Activated CD4-positive, CD25-positive, alpha-beta regulatory T cell treated with anti-CD3 and anti-CD28 coated beads, Interleukin-2, amount 50 U/mL, for 24 hours (primary cell): ENCODE data around the gene RAB27B.

Experiments
- ATAC-seq, 2 donors: fragments of 150-1000 bp; cut with Tn5 transposase; one replicate each; pipeline ENCODE4 v1.10.0; 2021; ENCODE audit warnings: mild to moderate bottlenecking in 1 of 2, moderate library complexity in 1 of 2

The RAB27B gene

DNA sequence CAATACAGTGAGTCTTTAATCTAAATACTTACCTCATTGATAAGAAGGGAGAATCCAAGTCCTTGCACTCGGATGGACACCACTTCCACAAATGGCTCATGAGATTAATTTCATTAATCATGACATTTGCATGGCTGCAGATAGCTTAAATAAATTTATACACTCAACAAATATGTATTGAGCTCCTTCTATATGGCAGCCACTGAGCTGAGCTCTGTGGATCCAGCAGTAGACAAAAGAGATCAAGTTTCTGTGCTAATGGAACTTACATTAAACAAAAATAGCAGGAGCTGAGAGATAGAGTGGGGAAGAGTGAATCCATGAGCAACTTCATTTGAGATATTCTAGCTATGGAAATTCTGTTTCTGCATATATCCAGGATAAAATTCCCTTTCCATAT, 44.4 kb downstream of the RAB27B start:
- no peak for ATAC-seq

DNA sequence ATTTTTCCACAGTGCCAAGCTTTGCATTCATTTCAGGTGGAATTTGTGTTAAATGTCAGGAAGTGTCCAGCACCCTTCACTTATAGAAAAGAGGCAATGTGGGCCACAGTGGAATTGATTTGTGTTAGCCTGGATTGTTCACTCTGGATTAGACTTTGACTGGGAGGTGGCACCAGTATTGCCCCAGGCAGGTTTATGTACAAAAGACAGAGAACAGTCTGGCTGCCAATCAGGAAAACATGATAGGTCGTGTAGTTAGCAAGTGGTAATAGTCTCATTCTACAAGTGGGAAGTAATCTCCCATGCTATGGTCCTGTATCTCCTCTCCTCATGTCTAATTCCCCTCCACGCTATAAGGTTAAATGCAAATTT, 45.6 kb downstream of the RAB27B start:
- no peak for ATAC-seq

DNA sequence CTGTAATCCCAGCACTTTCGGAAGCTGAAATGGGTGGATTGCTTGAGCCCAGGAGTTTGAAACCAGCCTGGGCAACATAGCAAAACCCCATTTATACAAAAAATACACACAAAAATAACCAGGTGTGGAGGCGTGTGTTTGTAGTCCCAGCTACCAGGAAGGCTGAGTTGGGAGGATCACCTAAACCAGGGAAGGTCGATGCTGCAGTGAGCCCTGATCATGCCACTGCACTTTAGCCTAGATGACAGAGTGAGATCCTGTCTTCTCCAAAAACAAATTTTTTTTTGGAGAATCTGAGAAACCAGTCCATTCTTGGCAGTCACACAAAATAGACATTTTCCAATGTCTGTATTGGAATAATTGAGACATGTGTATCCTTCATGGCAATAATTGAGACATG, 46.8 kb downstream of the RAB27B start:
- no peak for ATAC-seq

DNA sequence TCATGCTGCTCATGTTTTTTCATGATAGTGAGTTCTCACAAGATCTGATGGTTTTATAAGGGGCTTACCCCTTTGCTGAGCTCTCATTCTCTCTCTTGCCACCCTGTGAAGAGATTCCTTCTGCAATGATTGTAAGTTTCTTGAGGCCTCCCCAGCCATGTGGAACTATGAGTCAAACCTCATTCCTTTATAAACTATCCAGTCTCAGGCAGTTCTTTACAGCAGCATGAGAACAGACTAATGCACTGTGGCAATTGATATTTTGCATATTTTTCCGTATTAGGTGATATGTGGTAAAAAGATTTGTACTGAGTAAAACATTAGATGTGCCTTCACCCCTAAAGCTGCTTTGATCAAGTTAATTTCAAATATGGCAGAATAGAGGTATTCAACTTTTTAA, 48.8 kb downstream of the RAB27B start:
- no peak for ATAC-seq

DNA sequence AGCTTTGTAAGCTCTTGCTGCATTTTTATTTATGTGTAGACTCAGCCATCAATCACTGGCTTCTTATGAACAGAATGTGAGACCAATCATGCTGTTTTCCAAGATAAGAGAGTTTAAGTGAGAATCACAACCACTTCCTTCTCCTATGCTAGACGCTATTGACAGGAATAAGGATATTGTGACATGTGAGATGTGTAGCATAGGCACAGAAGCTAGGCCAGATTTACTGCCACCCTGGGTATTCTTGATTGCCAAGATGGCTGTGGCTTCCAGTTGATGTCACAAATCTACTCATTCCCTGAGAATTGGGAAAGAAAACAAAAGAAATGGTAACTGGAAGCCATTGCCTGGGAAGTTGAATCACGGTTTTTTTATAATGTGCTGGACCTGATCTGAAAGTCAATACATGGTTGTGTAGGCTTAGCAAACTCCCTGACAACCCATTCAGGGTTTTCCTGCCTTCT, 49.9 kb downstream of the RAB27B start:
- no peak for ATAC-seq

DNA sequence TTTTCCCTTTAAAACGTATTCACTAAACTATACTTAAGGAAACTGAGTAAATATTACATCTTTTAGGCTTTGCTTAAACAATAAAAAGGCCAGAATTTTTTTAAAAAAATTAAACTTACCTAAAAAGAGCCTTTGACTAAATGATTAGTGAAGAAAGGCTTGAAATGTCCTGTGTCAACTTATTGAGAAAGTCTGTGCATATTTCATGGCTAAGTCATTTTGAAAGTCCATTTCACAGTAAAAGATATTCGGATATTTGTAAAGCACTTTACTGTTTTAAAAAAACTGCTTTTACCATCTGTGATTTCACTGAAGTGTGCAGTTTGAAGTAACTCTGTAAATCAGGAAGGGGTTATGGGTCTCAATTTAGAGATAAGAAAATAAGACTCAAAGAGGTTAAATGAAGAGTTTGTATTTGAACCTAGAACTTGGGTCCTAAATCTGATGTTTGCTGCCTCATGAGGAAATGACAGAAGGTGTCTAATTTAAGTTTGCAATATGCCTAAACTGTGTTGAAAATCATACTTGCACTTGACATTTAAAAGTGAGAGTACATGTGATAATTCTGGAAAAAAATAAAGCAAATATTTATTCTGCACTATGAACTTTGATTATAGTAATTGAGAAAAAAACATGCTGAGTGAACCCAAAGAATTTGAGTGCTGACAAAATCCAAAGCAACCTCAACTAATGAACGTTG, 50.5 kb downstream of the RAB27B start:
- ATAC-seq: no peak

DNA sequence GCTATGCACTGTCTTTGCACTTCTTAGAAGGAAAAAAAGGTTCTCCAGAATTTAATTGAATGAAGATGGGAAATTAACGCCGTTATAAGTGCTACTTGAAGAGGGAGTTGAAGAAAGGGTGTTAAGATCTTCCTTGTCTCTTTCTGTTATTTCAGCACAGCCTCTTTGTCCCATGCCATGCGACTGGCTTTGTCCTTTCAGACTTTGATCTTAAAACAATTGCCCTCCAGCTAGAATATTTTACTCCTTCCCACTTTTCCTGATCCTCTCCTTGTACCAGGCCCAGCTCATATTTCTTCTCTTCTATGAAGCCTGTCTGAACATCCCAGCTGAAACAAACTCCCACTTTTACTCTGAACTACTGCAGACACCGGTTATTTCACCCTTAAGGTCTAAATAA, 51.4 kb downstream of the RAB27B start:
- no peak for ATAC-seq

DNA sequence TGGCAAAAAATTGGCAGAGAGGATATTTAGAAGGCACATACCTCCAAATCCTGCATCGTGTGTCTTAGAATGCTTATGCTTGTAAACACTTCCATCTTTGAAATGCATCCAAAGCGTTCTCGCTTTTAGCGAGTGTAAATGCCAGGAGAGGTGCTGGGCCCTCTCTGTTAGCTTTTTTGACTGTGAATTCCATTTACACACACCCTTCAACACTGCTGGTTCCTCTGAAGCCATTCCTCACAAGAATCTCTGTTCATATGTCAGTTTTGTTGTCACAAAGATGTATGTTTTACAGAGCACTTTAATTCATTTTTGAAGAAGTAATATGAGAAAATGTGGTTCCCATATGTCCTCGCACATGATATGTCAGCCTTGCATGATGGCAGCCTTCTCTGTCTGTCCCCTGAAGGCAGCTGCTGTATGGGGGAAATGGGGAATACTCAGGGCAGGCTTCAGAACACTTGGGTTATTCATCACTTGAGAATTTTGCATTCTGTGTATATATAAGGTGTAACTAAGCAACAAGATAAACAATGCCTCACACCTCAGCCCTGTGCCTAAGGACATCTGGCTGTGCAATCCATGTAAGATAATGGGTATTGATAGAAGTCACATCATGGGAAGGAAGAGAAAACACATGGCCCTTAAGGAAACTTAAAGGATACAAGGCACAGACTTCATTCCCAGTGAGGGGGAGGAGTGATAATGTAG, 52.3 kb downstream of the RAB27B start:
- ATAC-seq: no peak

DNA sequence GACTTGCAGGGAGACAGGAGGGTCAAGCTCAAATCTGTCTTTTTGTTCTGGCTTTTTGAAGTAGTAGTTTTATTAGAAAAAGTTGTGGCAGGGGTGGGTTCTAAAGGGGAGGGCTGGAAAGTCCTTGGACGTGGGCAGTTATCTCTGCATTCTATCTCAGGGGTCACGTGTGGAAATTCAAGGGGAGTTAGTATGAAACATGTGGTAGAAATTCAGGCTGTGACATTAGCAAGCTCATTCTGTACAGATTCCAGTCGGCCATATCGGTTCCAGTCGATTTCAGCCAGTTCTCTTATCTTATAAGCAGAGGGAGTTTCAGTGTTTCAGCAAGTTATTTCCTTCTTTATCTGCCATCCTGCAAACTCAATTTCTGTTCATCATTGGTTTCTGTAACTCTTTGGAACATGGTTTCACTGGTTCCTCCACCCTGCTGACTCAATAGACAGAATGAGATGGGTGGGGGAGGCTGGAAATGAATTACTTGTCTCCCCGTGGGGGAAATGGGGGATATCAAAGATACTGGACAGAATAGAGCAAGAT, 53.0 kb downstream of the RAB27B start:
- no peak for ATAC-seq

DNA sequence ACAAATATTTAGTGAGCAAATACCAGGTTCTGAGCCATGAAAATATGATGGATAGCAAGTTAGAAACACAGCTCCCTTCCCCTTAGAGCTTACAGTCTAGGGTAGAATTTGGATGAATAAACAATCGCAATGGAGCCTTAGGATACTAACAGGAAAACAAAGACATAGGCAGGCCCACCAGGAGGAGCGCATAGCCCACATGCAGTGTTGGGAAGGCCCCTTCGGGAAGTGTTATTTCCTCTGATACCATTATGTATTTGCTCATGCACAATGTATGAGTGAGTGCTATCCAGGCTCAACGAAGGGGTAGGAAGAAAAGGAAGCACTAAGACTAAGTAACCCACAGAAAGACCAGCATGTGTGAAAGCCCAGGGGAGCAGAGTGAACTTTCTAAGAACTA, 54.0 kb downstream of the RAB27B start:
- ATAC-seq: no peak

DNA sequence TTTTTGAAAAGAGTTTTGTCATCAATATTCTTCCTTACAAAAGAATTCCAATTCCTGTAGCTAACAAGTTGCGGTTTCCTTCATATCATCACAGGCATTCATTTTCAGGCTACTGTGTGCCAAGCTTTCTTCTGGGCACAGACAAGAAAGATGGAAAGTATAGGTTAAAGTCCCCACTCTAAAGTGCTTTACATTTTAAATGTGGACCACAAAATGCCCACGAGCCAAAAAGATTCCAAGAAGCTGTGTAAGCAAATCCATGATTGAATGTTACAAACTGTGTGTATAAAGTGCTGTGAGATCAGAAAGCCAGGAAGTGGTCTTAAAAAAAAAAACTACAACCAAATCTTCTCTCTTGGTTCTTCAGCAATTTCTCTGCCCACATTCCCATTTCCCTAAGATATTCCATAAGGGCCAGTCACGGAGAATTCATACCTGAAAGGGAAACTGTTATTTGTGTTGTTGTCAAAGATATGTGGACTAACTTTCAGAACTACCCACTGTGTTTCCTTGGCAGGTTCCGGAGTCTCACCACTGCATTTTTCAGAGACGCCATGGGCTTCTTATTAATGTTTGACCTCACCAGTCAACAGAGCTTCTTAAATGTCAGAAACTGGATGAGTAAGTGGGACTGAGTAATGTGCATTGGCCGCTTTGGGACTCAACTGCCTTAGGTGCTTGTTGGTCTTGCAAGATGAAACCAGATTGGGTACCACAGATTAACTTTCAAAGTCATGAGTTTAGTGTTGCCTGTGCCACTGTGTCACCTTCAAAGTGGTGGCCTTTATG, 55.7 kb downstream of the RAB27B start:
- no peak for ATAC-seq

DNA sequence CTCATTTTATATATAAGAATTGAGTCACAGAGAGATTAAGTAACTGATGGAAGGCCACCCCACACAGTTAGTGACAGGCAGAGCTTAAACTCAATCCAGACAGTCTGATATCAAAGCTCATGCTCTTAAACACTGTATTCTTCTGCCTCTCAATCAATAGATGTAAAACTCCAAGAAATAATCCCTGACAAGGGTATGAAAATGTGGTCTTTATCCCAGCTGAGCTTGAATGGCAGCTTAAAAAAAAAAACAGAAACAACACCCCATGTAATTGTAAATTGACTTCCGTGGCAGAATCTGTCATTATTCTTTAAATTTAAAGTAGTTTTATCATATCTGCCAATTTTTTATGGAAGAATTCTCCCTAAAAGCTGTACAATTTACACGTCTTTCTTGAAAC, 60.1 kb downstream of the RAB27B start:
- no peak for ATAC-seq

DNA sequence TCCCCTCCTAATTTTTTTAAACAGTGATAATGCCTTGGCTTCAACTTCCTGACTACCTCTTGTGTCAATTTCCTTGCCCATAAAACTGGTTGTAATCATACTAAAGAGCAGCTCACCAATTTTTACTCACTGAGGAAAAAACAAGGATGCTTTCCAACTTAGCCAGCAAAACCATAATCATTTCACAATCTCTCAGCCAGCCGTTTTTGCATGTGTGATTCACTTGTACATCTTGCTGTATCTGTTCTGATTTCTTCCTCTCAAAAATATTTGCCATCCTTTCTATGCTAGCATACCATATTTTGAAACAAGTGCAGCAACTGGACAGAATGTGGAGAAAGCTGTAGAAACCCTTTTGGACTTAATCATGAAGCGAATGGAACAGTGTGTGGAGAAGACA, 60.7 kb downstream of the RAB27B start:
- ATAC-seq: no peak

DNA sequence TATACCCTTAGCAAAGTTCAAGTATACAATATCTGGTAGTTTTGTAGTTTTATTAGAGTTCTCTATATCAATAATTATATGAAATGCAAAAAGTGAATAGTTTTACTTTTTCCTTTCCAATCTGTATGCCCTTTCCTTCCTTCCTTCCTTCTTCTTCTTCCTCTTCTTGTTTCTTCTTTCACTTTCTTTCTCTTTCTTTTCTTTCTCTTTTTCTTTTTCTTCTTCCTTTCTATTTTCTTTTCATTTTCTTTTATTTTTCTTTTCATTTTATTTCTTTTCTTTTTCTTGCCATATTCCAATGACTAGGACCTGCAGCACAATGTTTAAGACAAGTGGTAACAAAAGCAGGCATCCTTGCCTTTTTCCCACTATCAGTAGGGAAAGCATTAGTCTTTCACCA, 71.2 kb downstream of the RAB27B start:
- no peak for ATAC-seq

DNA sequence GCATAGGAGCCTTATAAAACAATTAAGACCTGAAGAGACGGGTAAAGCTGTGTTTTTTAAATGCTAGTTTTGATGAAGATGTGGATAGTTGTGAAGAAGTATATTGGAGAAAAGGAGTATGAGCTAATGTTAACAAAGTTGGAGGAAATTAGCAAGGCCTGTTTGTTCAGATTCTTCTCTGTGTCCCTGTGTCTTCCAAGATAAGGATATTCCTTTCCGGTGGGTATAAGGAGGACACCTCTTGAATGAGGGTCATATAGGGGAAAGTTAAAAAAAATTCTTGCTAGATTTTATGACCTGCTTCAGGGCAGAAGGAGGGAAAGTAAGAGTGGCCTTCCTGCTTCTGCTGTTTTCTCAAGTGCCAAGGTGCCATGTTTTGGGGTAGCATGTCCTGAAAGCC, 72.0 kb downstream of the RAB27B start:
- no peak for ATAC-seq

DNA sequence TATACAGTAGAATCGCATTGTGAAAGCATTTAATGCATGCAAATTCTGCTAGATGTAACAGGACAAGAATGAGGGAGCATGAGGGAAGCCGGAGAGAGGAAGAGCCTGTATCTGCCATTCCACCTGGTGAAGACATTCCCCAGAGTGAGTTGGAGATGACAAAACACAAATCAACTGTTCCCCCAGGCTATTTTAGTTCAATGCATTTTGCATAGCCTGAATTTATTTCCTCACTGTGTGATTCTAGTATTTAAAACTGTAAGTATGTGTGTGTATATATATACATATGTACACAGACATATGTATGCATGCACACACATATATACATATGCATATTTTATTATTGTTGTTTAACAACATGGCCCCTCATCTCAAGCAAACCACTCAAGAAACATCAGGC, 76.3 kb downstream of the RAB27B start:
- no peak for ATAC-seq

DNA sequence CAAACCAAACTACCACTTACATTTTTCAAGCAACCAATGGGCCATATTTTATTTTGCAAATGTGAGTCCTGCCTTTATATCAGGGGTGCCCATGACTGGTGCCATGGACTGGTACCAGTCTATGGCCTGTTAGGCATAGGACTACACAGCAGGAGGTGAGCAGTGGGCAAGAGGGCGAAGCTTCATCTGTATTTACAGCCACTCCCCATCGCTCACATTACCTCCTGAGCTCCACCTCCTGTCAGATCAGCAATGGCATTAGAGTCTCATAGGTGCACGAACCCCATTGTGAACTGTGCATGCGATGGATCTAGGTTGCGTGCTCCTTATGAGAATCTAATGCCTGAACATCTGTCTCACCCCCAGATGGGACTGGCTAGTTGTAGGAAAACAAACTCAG, 77.4 kb downstream of the RAB27B start:
- ATAC-seq: no peak

DNA sequence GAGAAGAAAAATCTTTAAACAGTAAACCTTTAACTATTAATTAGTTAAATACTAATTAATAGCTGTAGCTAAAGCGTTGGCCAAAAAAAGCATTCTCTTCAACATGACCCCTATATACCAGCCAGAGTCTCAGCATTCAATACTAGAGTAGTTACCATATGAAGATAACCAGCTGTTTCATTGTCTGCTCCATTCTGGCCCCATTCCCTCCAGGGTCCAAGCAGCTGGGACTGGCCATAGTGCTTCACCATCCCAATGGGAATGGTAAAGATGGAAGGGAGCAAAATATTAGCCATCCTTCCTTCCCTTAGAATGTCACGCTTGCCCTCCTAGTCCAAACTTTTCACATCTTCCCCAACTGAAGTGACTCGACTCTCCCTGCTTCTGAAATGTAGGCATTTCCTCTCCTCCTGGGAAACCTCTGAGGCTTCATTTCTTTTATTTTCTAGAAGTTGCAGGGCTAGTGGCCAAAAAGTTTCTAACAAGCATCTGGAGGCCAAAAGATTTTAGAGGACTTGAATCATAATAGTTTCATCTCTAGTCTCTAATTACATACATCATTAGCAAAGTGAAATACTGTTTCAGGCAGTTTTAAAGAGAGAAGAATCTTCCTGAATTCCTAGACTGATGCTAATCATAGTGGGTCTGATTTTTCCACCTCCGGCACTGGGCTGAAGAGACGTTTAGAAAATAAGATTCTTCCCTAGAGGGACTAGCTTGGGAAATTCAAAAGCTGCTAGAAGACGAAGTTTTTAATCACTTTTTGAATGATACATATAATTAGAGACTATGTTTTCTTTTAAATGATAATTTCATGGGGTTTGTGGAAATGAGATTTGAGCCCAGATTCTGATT, 78.3 kb downstream of the RAB27B start:
- ATAC-seq: no peak

DNA sequence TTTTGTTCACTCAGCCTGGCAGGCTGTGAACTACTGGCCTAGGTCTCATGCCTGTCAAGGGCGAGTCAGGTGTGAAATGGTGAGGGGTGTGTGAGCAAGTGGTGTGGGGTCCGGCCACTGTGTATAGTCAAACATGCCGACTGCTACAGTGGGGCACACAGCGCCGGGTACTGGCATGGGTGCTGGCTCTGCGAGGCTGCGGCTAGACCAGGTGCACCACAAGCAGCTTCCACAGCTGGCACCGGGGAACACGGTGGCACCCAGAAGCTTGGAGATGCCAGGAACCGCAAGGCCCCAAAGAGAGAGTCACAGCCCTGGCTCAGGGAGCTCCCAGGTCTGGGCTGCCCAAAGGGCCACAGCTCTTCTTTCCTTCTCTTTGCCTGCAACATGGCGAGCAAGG, 81.3 kb downstream of the RAB27B start:
- no peak for ATAC-seq

DNA sequence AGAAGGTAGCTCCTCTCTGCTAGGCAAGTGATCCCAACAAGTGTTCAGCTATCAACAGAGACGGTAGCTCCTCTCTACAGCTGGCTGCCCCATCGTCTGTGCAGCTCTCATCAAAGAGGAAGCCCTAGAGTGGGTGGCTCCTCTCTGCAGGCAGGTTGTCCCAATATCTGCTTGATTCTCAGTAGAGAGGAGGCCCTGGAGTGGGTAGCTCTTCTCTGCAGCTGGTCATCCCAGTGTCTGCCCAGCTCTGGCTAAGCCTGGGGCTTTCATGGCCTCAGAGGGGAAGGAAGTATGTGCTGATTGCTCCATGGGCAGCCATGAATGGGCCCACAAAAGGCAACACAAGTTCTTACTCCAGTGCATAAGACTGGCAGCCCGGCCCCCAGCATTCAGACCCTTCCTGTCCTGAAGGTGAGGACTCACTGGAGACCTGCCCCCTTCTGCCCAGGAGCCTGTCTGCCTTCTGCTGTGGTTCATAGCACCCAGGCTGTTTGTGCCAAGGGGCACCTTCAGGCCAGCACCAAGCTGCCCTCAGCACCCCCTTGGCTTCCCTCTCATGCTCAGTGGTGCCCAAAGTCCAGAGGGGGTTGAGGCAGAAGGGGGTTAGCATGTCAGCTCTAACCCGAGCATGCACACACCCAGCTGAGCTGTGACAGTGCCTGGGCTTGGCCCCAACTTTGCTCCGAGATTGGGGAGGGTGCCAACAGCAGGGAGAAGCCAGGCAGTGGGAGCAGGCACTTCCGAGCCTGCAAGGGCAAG, 82.1 kb downstream of the RAB27B start:
- ATAC-seq: no peak

DNA sequence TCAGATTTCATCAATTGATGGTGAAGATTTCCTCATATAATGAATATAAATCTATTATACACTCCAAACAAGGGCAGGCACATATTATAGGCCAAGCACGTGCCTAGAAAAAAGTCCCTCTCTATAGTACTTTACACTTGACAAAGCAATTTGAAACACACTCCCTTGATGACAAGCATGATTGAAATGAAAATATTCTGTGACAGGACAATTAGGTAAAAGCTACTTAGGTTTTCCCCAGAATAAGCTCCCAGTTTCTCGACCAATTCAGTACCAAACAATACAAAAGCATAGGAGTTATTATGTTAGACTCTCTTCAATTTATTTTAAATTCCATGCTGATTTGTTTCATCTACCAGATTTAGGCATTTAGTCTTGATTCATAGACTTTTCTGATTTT, 83.3 kb downstream of the RAB27B start:
- no peak for ATAC-seq

DNA sequence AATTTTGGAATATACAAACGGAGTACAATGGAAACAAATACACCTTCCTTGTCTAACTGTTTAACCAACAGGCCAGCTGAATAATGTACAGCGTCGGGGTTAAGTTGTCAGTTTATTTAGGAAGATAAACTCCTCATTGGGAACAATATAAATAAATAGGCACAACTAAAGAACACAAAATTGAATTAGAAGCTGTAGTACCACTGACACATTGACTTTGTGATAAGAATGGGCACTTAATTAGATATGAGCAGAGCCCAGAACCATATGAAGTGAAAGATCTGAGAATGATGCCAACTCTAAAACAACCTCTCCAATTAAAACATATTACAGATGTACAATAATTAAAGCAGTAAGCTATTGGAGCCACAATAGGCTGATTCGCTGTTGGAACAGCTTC, 86.5 kb downstream of the RAB27B start:
- ATAC-seq: no peak
